HG03457 (cell line): ENCODE results near the gene SUCLG2.

ENCODE experiments used
- ATAC-seq: cut with Tn5 transposase; IDR thresholded peaks from one replicate; pipeline ENCODE4 v1.9.1; 2021; ENCODE audit warnings: moderate number of reproducible peaks; ENCODE audit not compliant: unreplicated experiment

SUCLG2 gene

DNA sequence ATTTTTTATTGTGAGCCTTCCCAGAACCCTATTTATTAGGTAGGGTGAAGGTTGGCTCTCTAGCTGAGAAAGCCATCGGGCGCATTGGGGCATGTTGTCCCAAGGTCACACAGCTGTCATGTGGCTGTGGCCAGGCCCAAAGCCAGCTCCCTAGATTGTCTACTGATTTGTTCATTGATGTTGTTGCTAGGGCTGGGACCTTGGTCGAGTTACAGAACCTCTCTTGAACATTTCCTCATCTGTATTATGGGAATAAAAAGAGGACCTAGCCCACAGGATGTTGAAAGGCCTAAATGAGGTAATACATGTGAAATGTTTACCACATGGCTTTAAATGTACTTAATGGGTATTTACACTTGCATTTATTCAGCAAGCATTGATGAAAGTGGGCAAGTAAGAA, 252.5 kb downstream of the SUCLG2 start:
- ATAC-seq = no peak

DNA sequence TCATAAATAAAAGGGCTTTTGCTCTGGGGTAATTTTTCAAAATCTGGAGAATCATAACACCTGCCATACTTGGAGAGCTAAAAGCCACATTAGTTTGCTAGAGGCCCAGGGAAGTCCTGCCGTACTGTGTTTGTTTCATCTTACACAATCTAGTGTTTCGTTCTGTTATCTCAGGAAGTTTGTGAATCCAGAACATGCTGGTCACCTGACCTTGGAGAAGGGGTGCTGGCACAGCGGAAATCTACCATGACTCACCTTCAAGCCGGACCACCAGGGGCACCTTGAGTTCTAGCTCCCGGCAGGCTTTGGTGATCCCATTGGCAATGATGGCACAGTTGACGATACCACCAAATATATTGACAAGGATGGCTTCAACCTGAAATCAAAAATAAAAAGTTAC, 253.9 kb downstream of the SUCLG2 start:
- ATAC-seq = no peak

- peak; percentile 78 for ATAC-seq
These were observed 265.2 kb downstream of the SUCLG2 start for GRCh38 chr3:67389176-67389575.

GRCh38 chr3:67388738-67389137, 265.7 kb downstream of the SUCLG2 start:
- ATAC-seq = no peak

DNA sequence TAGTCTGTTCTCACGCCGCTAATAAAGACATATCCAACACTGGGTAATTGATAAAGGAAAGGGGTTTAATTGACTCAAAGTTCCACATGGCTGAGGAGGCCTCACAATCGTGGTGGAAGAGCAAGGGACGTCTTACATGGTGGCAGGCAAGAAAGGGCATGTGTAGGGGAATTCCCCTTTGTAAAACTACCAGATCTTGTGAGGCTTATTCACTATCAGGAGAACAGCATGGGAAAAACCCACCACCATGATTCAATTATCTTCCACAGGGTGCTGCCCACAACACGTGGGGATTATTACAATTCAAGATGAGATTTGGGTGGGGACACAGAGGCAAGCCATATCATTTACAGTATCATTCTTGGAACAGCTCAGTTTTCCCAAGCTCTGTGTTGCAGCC, 268.0 kb downstream of the SUCLG2 start:
- no peak for ATAC-seq

DNA sequence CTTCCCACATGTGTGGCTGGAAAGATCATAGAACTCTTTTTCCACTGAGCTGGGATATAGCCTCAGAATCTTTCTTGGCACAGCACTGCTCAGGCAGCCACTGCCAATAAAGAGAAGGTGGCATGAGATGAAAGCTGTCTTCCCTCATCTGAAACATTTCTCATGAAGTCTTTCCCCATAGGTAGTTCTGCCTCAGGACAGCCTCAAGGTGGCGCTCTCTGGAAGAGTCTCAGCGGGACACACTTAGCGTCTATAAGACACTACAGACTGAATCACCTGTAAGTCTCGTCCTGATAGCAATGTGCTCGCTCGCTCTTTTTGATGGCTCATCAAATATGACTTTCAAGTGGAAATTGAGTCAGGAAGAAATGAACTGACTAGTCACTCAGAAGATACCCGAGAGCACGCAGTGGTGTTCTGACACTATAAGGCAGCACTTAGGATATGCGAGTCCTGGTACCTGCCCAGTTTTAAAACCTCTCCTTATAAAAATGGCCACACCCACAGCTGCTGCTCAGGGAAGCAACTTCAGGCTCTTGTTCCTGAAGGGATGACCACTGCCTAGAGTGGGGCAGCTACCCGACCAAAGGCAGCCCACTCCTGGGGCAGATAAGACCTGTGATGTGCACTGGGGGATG, 269.5 kb downstream of the SUCLG2 start:
- no peak for ATAC-seq

GRCh38 chr3:67384016-67384415, 270.4 kb downstream of the SUCLG2 start:
- ATAC-seq = no peak

DNA sequence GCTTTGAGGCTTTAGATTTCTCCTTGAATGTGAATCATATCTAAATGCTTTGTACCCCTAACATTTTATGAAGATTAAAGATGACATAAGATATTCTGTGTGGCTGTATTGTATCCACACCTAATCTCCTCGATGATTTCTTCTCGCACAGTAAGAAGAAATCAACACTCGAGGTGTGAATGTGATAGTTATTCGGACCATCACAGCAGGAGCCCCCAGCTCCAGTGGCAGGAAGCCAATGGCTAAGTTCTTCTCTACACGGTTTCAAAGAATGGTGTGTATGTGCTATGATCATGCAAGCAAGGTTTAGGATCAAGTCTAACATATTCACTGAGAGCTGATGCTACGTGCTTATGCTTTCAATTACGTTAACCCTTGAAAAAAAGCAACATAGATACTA, 271.0 kb downstream of the SUCLG2 start:
- ATAC-seq = no peak

DNA sequence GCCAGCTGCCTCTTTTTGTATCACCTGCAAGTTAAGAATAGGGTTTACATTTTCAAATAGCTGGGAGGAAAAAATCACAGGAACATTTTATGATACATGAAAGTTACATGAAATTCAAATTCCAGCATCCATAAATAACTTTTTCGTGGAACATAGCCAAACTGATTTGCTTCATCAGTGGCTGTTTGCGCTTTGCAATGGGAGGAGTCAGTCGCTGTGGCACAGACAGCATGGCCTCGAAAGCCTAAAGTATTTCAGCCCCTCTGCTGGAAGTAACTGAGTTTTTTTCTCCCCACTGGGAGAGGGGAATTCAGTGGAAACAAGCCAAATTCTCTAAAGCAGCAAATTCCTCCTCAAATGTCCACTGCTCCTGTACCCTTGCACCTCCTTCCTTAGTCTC, 271.9 kb downstream of the SUCLG2 start:
- ATAC-seq = no peak

DNA sequence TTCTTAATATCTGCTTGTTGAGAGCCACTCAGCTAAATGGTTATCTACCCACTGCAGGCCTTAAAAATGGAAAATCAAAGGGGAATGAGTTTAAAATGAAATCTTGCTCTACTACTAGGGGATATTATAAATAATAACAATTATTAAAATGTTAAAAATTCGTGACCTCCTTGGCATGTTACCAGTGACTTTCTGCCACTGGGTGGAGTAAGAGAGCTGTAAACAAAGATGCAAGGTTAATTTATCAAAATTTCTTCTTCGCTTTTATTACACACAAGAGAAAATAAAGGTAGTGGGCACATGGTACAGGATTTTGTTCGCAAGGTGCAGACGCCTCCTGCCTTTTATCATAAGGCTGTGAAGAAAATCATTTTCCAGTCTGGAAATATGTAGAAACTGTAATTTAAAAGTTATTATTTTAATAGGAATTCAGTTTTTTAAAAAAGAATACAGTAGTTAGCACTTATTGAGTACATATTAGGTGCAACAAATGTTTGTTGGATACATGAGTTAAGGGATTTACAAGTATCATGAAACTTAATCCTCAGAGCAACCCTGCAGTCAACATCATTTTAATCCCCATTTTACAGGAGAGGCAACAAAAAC, 272.6 kb downstream of the SUCLG2 start:
- no peak for ATAC-seq

- ATAC-seq = no peak
These were observed 274.3 kb downstream of the SUCLG2 start for GRCh38 chr3:67380118-67380517.

DNA sequence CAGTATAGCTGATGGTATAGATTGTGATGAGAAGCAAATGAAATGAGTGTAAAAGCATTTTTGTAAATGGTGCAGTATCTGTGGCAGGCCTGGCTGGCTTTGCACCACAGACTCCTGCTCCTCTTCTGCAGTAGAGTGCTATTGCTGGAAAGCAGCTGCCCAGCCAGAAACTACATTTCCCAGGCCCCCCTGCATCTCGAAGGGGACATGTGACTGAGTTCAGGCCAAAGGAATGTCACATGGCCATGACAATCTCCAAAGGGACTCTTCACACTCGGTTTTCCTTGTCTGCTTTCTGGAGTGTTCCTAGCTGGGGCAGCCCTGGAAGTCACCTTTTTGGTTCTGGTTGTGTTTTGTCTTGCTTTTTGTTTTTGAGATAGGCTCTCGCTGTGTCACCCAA, 277.1 kb downstream of the SUCLG2 start:
- ATAC-seq = no peak

DNA sequence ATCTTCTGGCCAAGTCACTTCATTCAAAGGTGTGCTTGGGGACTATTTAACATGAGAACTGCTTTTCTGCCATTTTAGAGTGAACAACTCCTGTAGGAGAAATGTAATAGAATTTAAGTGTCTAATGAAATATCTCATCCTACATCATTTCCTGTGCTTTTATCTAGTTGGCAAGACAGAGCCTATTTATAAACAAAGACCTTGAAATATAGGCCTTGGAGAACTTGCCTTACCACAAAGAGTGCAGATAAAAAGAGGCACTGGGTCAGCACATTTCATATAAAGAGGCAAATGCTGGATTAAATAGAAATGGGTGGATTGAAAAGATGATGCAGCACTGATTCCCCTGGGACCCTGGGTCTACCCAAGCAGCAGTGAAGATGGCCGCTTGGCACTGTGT, 278.0 kb downstream of the SUCLG2 start:
- no peak for ATAC-seq

DNA sequence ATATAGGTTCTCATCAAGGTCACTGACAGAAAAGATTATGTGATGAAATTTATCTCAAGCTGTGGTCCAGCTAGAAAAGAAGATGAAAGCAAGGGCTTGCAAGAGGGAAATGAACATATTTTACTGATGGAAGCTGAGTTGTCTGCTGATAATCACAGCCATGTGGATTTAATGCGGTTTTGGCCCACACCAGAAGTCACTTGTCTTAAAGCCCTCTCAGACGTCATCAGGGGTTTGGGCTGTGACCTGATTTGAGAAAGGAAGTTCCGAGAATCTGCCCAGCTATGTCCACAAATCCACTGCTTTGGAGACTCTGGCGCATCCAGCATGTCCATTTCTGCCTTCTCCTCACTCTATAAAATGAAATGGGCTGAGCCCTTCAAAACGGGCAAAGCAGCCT, 278.4 kb downstream of the SUCLG2 start:
- no peak for ATAC-seq

DNA sequence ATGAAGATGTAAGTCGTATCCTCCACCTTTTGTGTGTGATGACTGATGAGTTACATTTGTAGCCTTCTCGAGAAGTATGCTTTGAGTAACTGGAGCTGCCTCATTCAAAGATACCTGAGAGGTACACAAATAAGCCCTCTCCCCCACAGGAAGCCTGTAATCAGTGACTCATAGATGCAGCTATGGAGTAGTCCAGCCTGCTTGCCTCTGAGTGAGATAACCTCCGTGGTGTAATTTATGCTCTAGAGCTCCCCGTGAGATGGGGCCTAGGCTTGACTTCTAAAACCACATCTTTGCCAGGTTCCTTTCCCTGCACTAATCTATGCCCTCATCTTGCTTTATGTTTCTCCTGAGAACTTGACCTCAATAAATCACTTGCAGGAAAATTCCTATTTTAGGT, 291.7 kb downstream of the SUCLG2 start:
- ATAC-seq = no peak

GRCh38 chr3:67361770-67362169, 292.6 kb downstream of the SUCLG2 start:
- no peak for ATAC-seq

DNA sequence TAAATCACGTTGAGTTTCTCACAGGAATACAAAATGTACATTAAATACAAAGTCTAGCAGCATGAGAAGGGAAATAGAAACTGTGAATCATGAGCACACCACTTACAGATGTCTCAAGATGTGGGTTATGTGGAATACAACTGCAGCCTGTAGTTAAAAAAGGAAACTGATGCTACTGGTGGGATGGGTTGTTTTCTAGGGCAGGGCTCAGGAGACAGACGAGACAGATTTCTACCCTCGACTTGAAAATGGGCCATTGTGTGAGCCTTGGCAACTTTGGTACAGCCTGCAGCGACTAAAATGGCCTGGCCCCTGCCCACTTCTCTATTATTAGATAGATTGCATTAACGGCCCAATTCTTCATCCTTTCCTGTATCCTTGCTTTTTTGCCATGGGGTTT, 293.1 kb downstream of the SUCLG2 start:
- no peak for ATAC-seq

DNA sequence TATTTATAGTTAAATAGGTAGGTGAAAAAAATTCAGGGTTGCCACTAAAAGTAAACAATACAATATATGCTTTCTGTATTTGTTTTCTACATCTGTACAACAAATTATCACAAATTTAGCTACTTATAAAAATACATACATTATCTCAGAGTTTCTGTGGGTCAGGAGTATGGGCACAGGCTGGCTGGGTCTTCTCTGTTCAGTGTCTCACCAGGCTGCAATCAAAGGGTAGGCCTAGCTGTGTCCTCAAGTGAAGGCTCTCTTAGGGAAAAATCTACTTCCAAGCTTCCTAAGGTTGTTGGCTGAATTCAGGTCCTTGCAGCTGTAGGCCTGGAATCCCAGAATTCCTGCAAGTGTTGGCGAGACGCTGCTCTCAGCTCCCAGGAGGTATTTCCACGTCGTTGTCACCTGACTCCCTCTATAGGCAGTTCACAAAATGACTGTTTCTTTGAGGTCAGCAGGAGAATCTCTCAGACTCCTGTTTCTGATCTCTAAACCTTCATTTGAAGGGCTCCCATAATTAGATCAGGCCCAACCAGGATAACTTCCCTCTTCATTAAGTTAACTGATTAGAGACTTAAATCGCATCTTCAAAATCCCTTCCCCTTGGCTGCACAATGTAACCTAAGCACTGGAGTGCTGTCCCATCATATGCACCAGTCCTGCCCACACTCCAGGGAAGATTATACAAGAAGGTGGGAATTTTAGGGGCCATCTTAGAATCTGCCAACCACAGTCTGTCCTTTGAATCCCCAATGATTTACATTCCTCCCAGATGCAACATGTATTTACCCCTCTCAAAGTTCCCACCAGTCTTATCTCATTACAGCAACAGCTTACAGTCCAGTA, 296.6 kb downstream of the SUCLG2 start:
- ATAC-seq = no peak

DNA sequence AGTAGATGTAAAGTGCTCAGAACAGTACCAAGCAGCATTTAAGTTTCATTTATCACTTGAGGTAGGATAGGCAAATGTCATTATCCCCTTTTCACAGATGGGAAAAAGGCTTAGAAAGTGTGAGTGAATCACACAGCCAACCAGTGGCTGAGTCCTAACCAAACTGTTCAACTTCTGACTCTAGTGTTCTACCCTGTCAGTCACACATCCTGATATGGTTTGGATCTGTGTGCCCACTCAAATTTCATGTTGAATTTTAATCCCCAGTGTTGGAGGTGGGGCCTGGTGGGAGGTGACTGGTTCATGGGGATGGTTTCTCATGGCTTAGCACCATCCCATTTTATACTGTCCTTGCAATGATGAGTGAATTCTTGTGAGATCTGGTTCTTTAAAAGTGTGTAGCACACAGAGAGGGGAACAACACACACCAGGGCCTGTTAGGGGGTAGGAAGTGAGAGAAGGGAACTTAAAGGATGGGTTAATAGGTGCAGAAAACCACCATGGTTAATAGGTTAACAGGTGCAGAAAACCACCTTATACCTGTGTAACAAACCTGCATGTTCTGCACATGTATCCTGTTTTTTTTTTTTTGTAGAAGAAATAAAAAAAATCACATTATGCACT, 304.7 kb downstream of the SUCLG2 start:
- peak; percentile 95 for ATAC-seq

DNA sequence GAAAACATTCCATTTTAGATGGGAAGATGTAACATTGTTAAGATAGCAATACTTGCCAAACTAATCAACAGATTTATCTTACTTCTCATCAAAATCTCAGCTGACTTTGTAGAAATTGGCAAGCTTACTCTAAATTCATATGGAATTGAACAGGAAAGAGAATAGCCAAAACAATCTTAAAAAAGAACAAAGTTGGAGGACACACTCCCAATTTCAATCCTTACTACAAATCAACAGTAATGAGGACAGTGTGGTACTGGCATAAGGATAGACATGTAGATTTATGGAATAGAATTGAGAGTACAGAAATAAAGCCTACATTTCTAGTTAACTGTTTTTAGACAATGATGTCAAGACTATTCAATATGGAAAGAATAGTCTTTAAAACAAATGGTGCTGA, 308.3 kb downstream of the SUCLG2 start:
- ATAC-seq = no peak

DNA sequence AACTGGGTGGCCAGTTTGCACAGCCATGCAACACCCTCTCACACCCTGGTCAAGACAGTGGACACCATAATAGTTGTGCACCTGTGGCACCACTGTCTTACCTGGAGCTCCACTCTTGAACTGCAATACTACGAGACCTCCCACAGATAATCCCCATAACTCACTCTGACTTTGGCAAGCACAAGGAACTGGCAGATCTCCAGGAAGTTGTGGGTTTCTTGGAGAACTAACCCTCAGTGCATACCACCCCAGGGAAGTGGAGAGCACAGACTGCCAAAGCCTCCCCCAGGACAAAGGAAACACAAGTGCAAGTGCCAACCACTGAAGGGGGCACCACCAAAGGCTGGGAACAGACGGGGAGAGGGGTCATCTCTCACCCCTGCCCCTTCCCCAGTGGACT, 318.6 kb downstream of the SUCLG2 start:
- no peak for ATAC-seq

DNA sequence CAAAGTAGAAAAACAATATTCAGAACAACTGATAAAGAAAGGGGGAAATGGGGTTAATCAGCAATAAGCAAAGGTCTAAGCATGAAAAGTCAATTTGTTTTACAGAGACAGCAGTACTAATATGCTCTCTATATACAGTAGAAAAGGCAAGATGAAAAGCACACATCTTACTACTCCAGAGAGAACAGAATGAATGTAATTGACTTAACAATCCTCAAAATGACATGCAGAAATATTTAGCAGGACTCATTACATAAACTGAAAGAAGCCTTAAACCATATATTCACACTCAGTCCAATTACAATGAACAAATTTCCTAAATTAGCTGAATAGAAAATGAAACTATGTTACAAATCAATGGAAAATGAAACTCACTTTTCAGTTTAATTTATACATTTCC, 319.8 kb downstream of the SUCLG2 start:
- no peak for ATAC-seq
